ENCODE measurements around the gene OR1L1. TPM values are rescaled to one million over a fixed set of nuclear protein-coding genes. Genes with fewer than 3 reads are reported as not detected.

The OR1L1 gene, protein sequence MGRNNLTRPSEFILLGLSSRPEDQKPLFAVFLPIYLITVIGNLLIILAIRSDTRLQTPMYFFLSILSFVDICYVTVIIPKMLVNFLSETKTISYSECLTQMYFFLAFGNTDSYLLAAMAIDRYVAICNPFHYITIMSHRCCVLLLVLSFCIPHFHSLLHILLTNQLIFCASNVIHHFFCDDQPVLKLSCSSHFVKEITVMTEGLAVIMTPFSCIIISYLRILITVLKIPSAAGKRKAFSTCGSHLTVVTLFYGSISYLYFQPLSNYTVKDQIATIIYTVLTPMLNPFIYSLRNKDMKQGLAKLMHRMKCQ
- total RNA-seq, result not detected
- long read RNA-seq, result 0 reads

- DNase-seq, result no peak
- intact Hi-C loops (cut with micrococcal nuclease), result no loop called here
- no peak for ATAC-seq
These were observed at the start of gene OR1L1 for GRCh38 chr9:122661416-122661815. Gene OR1L1, plus strand, starts transcription at chr9:122661716. Its CDS starts 0 bp downstream, at chr9:122661716.

DNA sequence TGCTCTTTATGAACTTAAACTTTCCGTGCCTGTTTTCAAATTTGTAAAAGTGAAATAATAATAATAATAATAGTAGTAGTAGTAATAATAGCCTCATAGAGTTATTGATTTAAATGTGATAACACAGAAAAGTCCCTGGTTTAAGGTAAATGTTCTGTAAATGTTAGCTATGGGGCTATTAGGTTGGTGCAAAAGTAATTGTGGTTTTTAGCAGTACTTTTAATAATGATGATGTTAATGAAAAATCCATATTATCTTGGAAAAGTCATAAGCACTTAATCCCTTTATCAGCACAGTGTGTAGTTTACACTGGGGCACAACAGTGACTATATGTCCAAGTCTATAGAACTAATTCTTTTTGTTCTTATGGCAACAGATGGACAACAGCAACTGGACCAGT lies 47.2 kb upstream of the OR1L1 start, which contains the start of gene OR1Q1:
TSS of gene OR1Q1 (plus strand) at position 377 of the 400 bp plus-strand sequence. CDS start at position 377, 0 bp downstream.
- intact Hi-C loops (cut with micrococcal nuclease), result no loop called here
- ATAC-seq, result no peak
- DNase-seq, result no peak

- no peak for DNase-seq
- intact Hi-C loops (cut with micrococcal nuclease), result no loop called here
- ATAC-seq, result no peak
These were observed 41.5 kb upstream of the OR1L1 start for GRCh38 chr9:122619996-122620395.

GRCh38 chr9:122642226-122642625 lies 19.3 kb upstream of the OR1L1 start:
- ATAC-seq (no peak), DNase-seq (no peak)
- intact Hi-C loops (cut with micrococcal nuclease), result no loop called here

DNA sequence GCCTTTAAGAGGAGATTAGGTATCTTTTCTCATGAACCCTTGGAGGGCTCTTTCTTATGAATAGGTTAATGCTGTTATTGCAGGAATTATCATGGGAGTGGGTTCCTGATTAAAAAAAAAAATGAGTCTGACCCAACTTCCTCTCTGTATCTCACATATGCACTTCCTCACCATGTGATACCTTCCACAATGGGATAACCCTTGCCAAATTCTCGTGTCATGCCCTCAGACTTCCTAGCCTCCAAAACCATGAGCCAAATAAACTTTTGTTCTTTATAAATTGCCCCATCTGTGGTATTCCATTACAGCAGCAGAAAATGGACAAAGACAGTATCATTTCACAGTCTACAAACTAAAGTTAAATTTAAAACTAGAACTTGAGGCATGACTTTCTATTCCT lies 5.1 kb upstream of the OR1L1 start:
- no peak for ATAC-seq
- intact Hi-C loops (cut with micrococcal nuclease), result no loop called here
- no peak for DNase-seq

- no peak for ATAC-seq
- intact Hi-C loops (cut with micrococcal nuclease), result no loop called here
- no peak for DNase-seq
These were observed 4.0 kb upstream of the OR1L1 start, which contains the start of gene OR1B1 for GRCh38 chr9:122657527-122657926. Gene OR1B1, minus strand, starts transcription at chr9:122657627.

DNA sequence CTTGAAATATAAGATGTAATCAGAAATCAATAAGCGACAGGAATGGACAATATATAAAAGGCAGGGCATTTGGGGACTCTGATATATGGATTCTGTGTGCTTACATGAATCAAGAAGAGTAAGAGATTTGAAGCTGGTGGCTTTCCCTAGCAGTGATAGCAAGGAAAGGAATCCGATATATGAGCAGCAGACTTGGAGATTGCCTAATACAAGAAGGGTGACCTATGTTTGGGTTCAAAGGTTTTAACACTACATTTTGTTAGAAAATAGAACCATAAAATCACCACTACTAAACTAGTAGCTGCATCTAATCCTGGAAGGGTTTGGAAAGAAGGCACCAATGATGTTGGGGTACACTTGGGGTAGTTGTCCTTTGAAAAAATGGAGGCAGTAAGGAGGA lies 11.0 kb downstream of the OR1L1 start:
- intact Hi-C loops (cut with micrococcal nuclease), result no loop called here

GRCh38 chr9:122684851-122685250 lies 23.3 kb downstream of the OR1L1 start:
- no peak for ATAC-seq
- intact Hi-C loops (cut with micrococcal nuclease), result no loop called here
- no peak for DNase-seq

More for the DNA sequence above, 11.0 kb downstream of the OR1L1 start:
- ATAC-seq (no peak), DNase-seq (no peak)

DNA sequence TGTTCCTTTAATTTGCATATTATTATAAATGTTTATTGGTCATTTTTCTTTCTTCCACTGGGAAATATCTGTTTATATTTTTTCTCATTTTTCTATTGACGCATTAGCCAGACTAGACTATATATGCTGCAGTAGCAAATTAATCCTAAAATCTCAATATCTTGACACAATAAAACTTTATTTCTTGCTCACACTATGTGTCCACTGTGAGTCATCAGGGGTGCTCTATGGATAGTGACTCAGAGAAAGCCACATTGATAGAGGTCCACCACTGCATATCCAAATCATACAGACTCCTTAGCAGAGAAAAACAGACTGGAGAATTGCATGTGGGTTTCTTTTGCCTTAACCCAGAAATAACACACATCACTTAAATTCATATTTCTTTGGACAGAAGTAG lies 34.2 kb downstream of the OR1L1 start:
- DNase-seq, result no peak
- no peak for ATAC-seq
- intact Hi-C loops (cut with micrococcal nuclease), result no loop called here

Other genes starting within 250 kb of the OR1L1 start
- gene OR1J1, start 183.8 kb upstream of the OR1L1 start, total RNA-seq, result not detected
- gene OR1J2, start 150.9 kb upstream of the OR1L1 start, total RNA-seq, result not detected
- gene OR1J4, start 142.6 kb upstream of the OR1L1 start, total RNA-seq, result not detected
- gene OR1N1, start 134.4 kb upstream of the OR1L1 start, total RNA-seq, result not detected
- not detected for gene OR1N2, start 108.6 kb upstream of the OR1L1 start, total RNA-seq
- not detected for gene OR1L8, start 78.3 kb upstream of the OR1L1 start, total RNA-seq
- not detected for gene OR1Q1, start 47.0 kb upstream of the OR1L1 start, total RNA-seq
- gene OR1B1, start 4.1 kb upstream of the OR1L1 start, total RNA-seq, result not detected
- gene OR1L3, start 13.4 kb downstream of the OR1L1 start, total RNA-seq, result not detected
- not detected for gene OR1L4, start 62.3 kb downstream of the OR1L1 start, total RNA-seq
- not detected for gene OR1L6, start 80.6 kb downstream of the OR1L1 start, total RNA-seq
- not detected for gene OR5C1, start 127.2 kb downstream of the OR1L1 start, total RNA-seq
- not detected for gene OR1K1, start 138.4 kb downstream of the OR1L1 start, total RNA-seq
- 7.7 TPM for gene PDCL, start 166.9 kb downstream of the OR1L1 start, total RNA-seq
- 35.9 TPM for gene RC3H2, start 243.6 kb downstream of the OR1L1 start, total RNA-seq